GM23338 (cell line): Measurements from ENCODE around the gene DBF4B. TPM values are rescaled to one million over a fixed set of nuclear protein-coding genes. Genes with fewer than 3 reads are reported as not detected.

Source experiments
- ATAC-seq: fragments of 200-7000 bp; cut with Tn5 transposase; 3 replicates; pipeline ENCODE4 v1.9.1; 2020
- DNase-seq: peaks from one replicate; pipeline ENCODE4 v3.0.0-alpha.2; 2015; ENCODE audit warnings: low spot score
- H2AFZ ChIP-seq: fragments of 200-600 bp; sonication (generic); 2 replicates; pipeline ENCODE4 v1.8.0; 2016; ENCODE audit warnings: antibody characterized with exemption, mild to moderate bottlenecking, moderate library complexity
- H3F3A ChIP-seq: fragments of 200-600 bp; sonication (generic); replicated peaks from 2 replicates; pipeline ENCODE4 v1.8.0; 2017; ENCODE audit warnings: antibody characterized with exemption, mixed run types, low read depth
- H3K27ac ChIP-seq: fragments of 200-600 bp; sonication (generic); 2 replicates; pipeline ENCODE4 v1.6.1; 2016; ENCODE audit warnings: low read depth
- H3K27me3 ChIP-seq: fragments of 200-600 bp; sonication (generic); 2 replicates; pipeline ENCODE4 v1.8.0; 2016; ENCODE audit warnings: mild to moderate bottlenecking, mixed run types, moderate library complexity; ENCODE audit not compliant: insufficient read depth
- H3K36me3 ChIP-seq: fragments of 200-600 bp; sonication (generic); 2 replicates; pipeline ENCODE4 v1.8.0; 2016; ENCODE audit warnings: mild to moderate bottlenecking; ENCODE audit not compliant: insufficient read depth
- H3K4me1 ChIP-seq: fragments of 200-600 bp; sonication (generic); 2 replicates; pipeline ENCODE4 v1.8.0; 2016; ENCODE audit warnings: mild to moderate bottlenecking, moderate library complexity; ENCODE audit not compliant: insufficient read depth
- H3K4me2 ChIP-seq: fragments of 200-600 bp; sonication (generic); 2 replicates; pipeline ENCODE4 v1.7.1; 2017; ENCODE audit warnings: mixed run types
- H3K4me3 ChIP-seq: fragments of 200-600 bp; sonication (generic); 2 replicates; pipeline ENCODE4 v1.6.1; 2016; ENCODE audit warnings: mixed run types
- H3K79me2 ChIP-seq: fragments of 200-600 bp; sonication (generic); replicated peaks from 2 replicates; pipeline ENCODE4 v1.8.0; 2017; ENCODE audit warnings: mild to moderate bottlenecking; ENCODE audit not compliant: insufficient read depth
- H3K9me2 ChIP-seq: fragments of 200-600 bp; sonication (generic); 2 replicates; pipeline ENCODE4 v1.8.0; 2017; ENCODE audit not compliant: insufficient read depth
- H4K20me1 ChIP-seq: fragments of 200-600 bp; sonication (generic); replicated peaks from 2 replicates; pipeline ENCODE4 v1.8.0; 2017; ENCODE audit warnings: mild to moderate bottlenecking; ENCODE audit not compliant: insufficient read depth
- H3K27ac Mint-ChIP-seq: 2 replicates; pipeline ENCODE4 v1.8.0; 2020; ENCODE audit warnings: inconsistent platforms, mild to moderate bottlenecking, moderate library complexity, mixed read lengths
- H3K27me3 Mint-ChIP-seq: 3 replicates; pipeline ENCODE4 v1.8.0; 2022; ENCODE audit warnings: low read depth, mild to moderate bottlenecking, moderate library complexity, mixed read lengths, inconsistent platforms; ENCODE audit not compliant: insufficient read depth, poor library complexity
- H3K36me3 Mint-ChIP-seq: 3 replicates; pipeline ENCODE4 v1.8.0; 2021; ENCODE audit warnings: low read depth, mild to moderate bottlenecking, inconsistent platforms, moderate library complexity, mixed read lengths
- H3K4me1 Mint-ChIP-seq: 3 replicates; pipeline ENCODE4 v1.8.0; 2020; ENCODE audit warnings: mild to moderate bottlenecking, inconsistent platforms, mixed read lengths
- H3K4me3 Mint-ChIP-seq: 3 replicates; pipeline ENCODE4 v1.8.0; 2021; ENCODE audit warnings: moderate library complexity, mild to moderate bottlenecking, inconsistent platforms, mixed read lengths
- H3K9me3 Mint-ChIP-seq: 3 replicates; pipeline ENCODE4 v1.8.0; 2020; ENCODE audit warnings: moderate library complexity, mild to moderate bottlenecking, inconsistent platforms, mixed read lengths
- CREB1 ChIP-seq: fragments of 250-450 bp; sonication (Bioruptor Pico); IDR thresholded peaks from 2 replicates; pipeline ENCODE4 v1.5.0; 2020; ENCODE audit warnings: low read depth, mild to moderate bottlenecking, moderate library complexity
- CTCF ChIP-seq, 2 experiments: fragments of 200-600 bp in 1 of 2; sonication (generic) in 1 of 2; conservative IDR thresholded peaks; 2 replicates each; pipeline versions ENCODE4 v1.5.1 to v1.6.1; 2016 to 2017; ENCODE audit warnings: antibody characterized with exemption in 2 of 2, low read depth in 2 of 2, mild to moderate bottlenecking in 2 of 2, moderate library complexity in 1 of 2
- EZH2 ChIP-seq: fragments of 200-600 bp; sonication (generic); IDR thresholded peaks from one replicate; pipeline ENCODE4 v1.8.0; 2017; ENCODE audit warnings: antibody characterized with exemption, mild to moderate bottlenecking, low read depth; ENCODE audit not compliant: unreplicated experiment
- EZH2phosphoT487 ChIP-seq: fragments of 200-600 bp; sonication (generic); IDR thresholded peaks from one replicate; pipeline ENCODE4 v1.8.1; 2018; ENCODE audit warnings: antibody characterized with exemption; ENCODE audit not compliant: unreplicated experiment
- JUNB ChIP-seq: IDR thresholded peaks from one replicate; pipeline ENCODE4 v1.6.1; 2016; ENCODE audit warnings: antibody characterized with exemption; ENCODE audit not compliant: unreplicated experiment
- NANOG ChIP-seq: IDR thresholded peaks from 2 replicates; pipeline ENCODE4 v1.6.1; 2016; ENCODE audit warnings: antibody characterized with exemption, borderline replicate concordance
- POLR2AphosphoS5 ChIP-seq: IDR thresholded peaks from 2 replicates; pipeline ENCODE4 v1.6.1; 2016; ENCODE audit warnings: antibody characterized with exemption, low read depth
- REST ChIP-seq: IDR thresholded peaks from one replicate; pipeline ENCODE4 v1.6.1; 2018; ENCODE audit warnings: antibody characterized with exemption; ENCODE audit not compliant: unreplicated experiment
- STAT1 ChIP-seq: IDR thresholded peaks from one replicate; pipeline ENCODE4 v1.6.1; 2016; ENCODE audit warnings: antibody characterized with exemption; ENCODE audit not compliant: unreplicated experiment
- ZNF114 ChIP-seq: fragments of 250-450 bp; sonication (Bioruptor Pico); IDR thresholded peaks from 2 replicates; pipeline ENCODE4 v1.5.0; 2020; ENCODE audit warnings: mild to moderate bottlenecking, moderate library complexity
- ZNF331 ChIP-seq: fragments of 250-450 bp; sonication (Bioruptor Pico); IDR thresholded peaks from 2 replicates; pipeline ENCODE4 v1.5.0; 2020; ENCODE audit warnings: low read depth, mild to moderate bottlenecking, moderate library complexity
- polyA plus RNA-seq: library from polyadenylated mRNA; unstranded; fragments of >200 nt; fragmentation: Nextera tagmentation; extraction: Ambion mirVana; gene quantifications from 2 replicates; pipeline ENCODE4 v1.2.1, GENCODE V29; 2016
- total RNA-seq: library from RNA; depleted of rRNA; stranded (reverse); fragments of >200 nt; shearing (Covaris generic); gene quantifications from 2 replicates; pipeline ENCODE4 v1.2.3, GENCODE V29; 2014

DBF4B gene
- total and polyA plus RNA-seq, 2 experiments from 2014 or later: 9.9 to 16.4 TPM

GRCh38 chr17:44778656-44779210, 70.3 kb downstream of the DBF4B start:
- H3K4me3 Mint-ChIP-seq: peak overlapping the region; percentile 58; the same call in 2 of the 3 replicates
- H3K27me3 ChIP-seq: peaks cover 12% of the 10 kb centered on the region
- no peak for TF ChIP-seq ZNF114 (CRISPR knock-in tag)
- TF ChIP-seq CREB1 (CRISPR knock-in tag): no peak
- TF ChIP-seq NANOG: no peak
- no peak for TF ChIP-seq ZNF331
- TF ChIP-seq POLR2AphosphoS5: no peak
- no peak for TF ChIP-seq STAT1
- no peak overlapping the region for H3K27ac Mint-ChIP-seq
- peaks cover 25% of the 10 kb centered on the region for H3K4me1 ChIP-seq
- no peak overlapping the region for H3K27ac ChIP-seq
- DNase-seq: no peak
- H3K4me3 ChIP-seq: peak overlapping the region; percentile 61
- no peaks in the 10 kb centered on the region for H3K36me3 ChIP-seq
- peak overlapping the region; percentile 80 for H3K4me2 ChIP-seq
- peak overlapping the region; percentile 87; the same call in 1 of the 2 replicates for H2AFZ ChIP-seq
- H3K9me2 ChIP-seq: no peaks in the 10 kb centered on the region
- H3K9me3 Mint-ChIP-seq: no peaks in the 10 kb centered on the region
- no peak for ATAC-seq
- 0 out of 2 replicates have a peak, but pooled peaks cover 4% of the 10 kb centered on the region for H3F3A ChIP-seq
- no peaks in the 10 kb centered on the region for H3K79me2 ChIP-seq
- H3K4me1 Mint-ChIP-seq: peaks cover 31% of the 10 kb centered on the region
- no peaks in the 10 kb centered on the region for H3K36me3 Mint-ChIP-seq
- H4K20me1 ChIP-seq: 0 out of 2 replicates have a peak, but pooled peaks cover 1% of the 10 kb centered on the region
- peaks cover 35% of the 10 kb centered on the region for H3K27me3 Mint-ChIP-seq

GRCh38 chr17:44779211-44780025, 71.0 kb downstream of the DBF4B start:
- Mint-ChIP-seq H3K27me3 (peaks cover 32% of the 10 kb centered on the region), H3K27ac (no peak overlapping the region), H3K36me3 (no peaks in the 10 kb centered on the region), H3K4me1 (peaks cover 29% of the 10 kb centered on the region), H3K9me3 (no peaks in the 10 kb centered on the region), H3K4me3 (peak overlapping the region; percentile 58; the same call in 2 of the 3 replicates)
- Histone ChIP-seq H3K36me3 (no peaks in the 10 kb centered on the region), H3K27me3 (peaks cover 12% of the 10 kb centered on the region), H3K9me2 (no peaks in the 10 kb centered on the region), H3K4me2 (peak overlapping the region; percentile 80), H2AFZ (peak overlapping the region; percentile 87), H4K20me1 (no peaks in the 10 kb centered on the region), H3K4me3 (peak overlapping the region; percentile 61), H3K27ac (no peak overlapping the region), H3F3A (0 out of 2 replicates have a peak, but pooled peaks cover 4% of the 10 kb centered on the region), H3K79me2 (no peaks in the 10 kb centered on the region), H3K4me1 (peaks cover 25% of the 10 kb centered on the region)
- ATAC-seq (peak; percentile 6), DNase-seq (peak; percentile 90)
- TF ChIP-seq REST (peak; percentile 10), STAT1 (no peak), CTCF (conservative IDR thresholded peaks at IDR 0.05; ENCODE audit: low read depth in 2 of 2) (peak; percentile 88), CREB1 (CRISPR knock-in tag) (peak; percentile 94), POLR2AphosphoS5 (no peak), JUNB (no peak), EZH2phosphoT487 (no peak), NANOG (no peak), ZNF331 (no peak), ZNF114 (CRISPR knock-in tag) (no peak), EZH2 (no peak)
